Measurements from ENCODE around the gene CDYL2. TPM values are rescaled to one million over a fixed set of nuclear protein-coding genes. Genes with fewer than 3 reads are reported as not detected.

The CDYL2 gene
- total and polyA plus RNA-seq, 11 donors, result 0.80 to 8.6 (median 3.5) TPM

GRCh38 chr16:80611930-80612327 lies 192.5 kb downstream of the CDYL2 start:
- 91 to 95% (median 94%) methylated on average over 10 to 11 of the region's 11 CpGs for WGBS, 4 donors
- TF ChIP-seq POLR2A (IDR thresholded peaks at IDR 0.05), result no peak
- no peak for TF ChIP-seq CTCF (IDR thresholded peaks at IDR 0.05)
- ATAC-seq (no peak), DNase-seq (no peak)
- H3K27ac ChIP-seq, result no peak overlapping the region
- no peaks in the 10 kb centered on the region for H3K4me1 ChIP-seq
- H3K4me3 ChIP-seq, result no peak overlapping the region
- peaks cover 0 to 4% (median 0%) of the 10 kb centered on the region in 12 donors for H3K9me3 ChIP-seq
- H3K27me3 ChIP-seq, result no peaks in the 10 kb centered on the region
- peaks cover 0 to 13% (median 0%) of the 10 kb centered on the region in 9 donors for H3K36me3 ChIP-seq
- intact Hi-C loops (cut with DNase I), result no loop called here

- Histone ChIP-seq H3K4me1 (no peaks in the 10 kb centered on the region), H3K36me3 (peaks cover 0 to 15% (median 0%) of the 10 kb centered on the region in 9 donors), H3K27me3 (no peaks in the 10 kb centered on the region), H3K4me3 (no peak overlapping the region), H3K27ac (no peak overlapping the region), H3K9me3 (peaks cover 0 to 4% (median 0%) of the 10 kb centered on the region in 12 donors)
- DNase-seq (no peak), ATAC-seq (no peak)
- intact Hi-C loops (cut with DNase I), result no loop called here
- WGBS, 4 donors, result 72 to 85% (median 81%) methylated on average over 9 to 16 of the region's 16 CpGs
- TF ChIP-seq CTCF (IDR thresholded peaks at IDR 0.05) (no peak), POLR2A (IDR thresholded peaks at IDR 0.05) (no peak)
Observed at GRCh38 chr16:80611171-80611929, 193.0 kb downstream of the CDYL2 start.

- no peaks in the 10 kb centered on the region for H3K27me3 ChIP-seq
- no peak for DNase-seq
- TF ChIP-seq CTCF (IDR thresholded peaks at IDR 0.05) (no peak), POLR2A (IDR thresholded peaks at IDR 0.05) (no peak)
- ATAC-seq, result no peak
- peaks cover 0 to 4% (median 0%) of the 10 kb centered on the region in 12 donors for H3K9me3 ChIP-seq
- WGBS, 4 donors, result 82 to 89% (median 85%) methylated on average over 9 of the region's 9 CpGs
- no peak overlapping the region for H3K27ac ChIP-seq
- intact Hi-C loops (cut with DNase I), result no loop called here
- no peak overlapping the region for H3K4me3 ChIP-seq
- H3K4me1 ChIP-seq, result no peaks in the 10 kb centered on the region
- peaks cover 0 to 15% (median 0%) of the 10 kb centered on the region in 9 donors for H3K36me3 ChIP-seq
Observed at GRCh38 chr16:80610481-80611156, 193.8 kb downstream of the CDYL2 start.

GRCh38 chr16:80608946-80609345 lies 195.5 kb downstream of the CDYL2 start:
- H3K4me1 ChIP-seq, result no peaks in the 10 kb centered on the region
- no peak overlapping the region for H3K4me3 ChIP-seq
- no peak overlapping the region for H3K27ac ChIP-seq
- TF ChIP-seq POLR2A (IDR thresholded peaks at IDR 0.05) (no peak), CTCF (IDR thresholded peaks at IDR 0.05) (no peak)
- intact Hi-C loops (cut with DNase I), result no loop called here
- H3K9me3 ChIP-seq, result no peaks in the 10 kb centered on the region
- DNase-seq, result no peak
- peaks cover 0 to 25% (median 0%) of the 10 kb centered on the region in 9 donors for H3K36me3 ChIP-seq
- no peaks in the 10 kb centered on the region for H3K27me3 ChIP-seq
- 62 to 69% (median 66%) methylated on average over 6 of the region's 6 CpGs for WGBS, 4 donors
- no peak for ATAC-seq
